ENCODE results near the gene PIP. TPM values are rescaled to one million over a fixed set of nuclear protein-coding genes. Genes with fewer than 3 reads are reported as not detected.

The PIP gene
- total and polyA plus RNA-seq, 9 of the 15 experiments (the other 6 are each of a cell fraction or from before 2014, with no cell fraction given): not detected

DNA sequence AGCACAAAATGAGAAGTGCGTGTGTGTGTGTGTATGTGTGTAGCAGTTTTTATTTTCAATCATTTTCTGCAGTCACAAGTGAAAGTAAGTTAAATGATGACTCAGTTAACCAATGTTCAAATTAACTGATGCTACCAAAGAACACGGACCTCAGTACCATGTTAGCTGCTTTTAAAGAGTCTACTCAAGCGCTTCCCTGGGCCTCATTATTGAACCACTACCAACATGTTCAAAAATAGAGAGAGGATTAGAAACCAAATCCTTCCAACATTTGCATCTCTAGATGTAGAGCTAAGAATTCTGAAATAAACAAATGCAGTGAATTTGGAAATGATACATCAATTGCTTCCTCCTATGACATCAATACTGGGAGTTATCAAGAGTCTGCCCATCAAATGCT lies 51.1 kb downstream of the PIP start, which contains the start of gene TAS2R39:
Gene TAS2R39 (plus strand): TSS at position 396 of the 400 bp plus-strand sequence. CDS start 0 bp downstream, at position 396.
- ChIA-PET CTCF (ENCODE audit: low intra/inter-chr PET ratio) (no interaction called here), POLR2A (interaction anchor here (0.5 kb wide), 1 partner anchor 57 kb away, joined by 3 read pairs; no protein-coding TSS in a partner anchor)
- no peaks in the 10 kb centered on the region for H3K9me3 ChIP-seq (replicated peaks; ENCODE audit: control insufficient read depth, insufficient read depth, low read depth, low read length)
- in situ Hi-C loops (cut with MboI): no loop called here
- no peaks in the 10 kb centered on the region for H3K9me1 ChIP-seq (ENCODE audit: control insufficient read depth, insufficient read depth, low read length)
- H3K27ac ChIP-seq (ENCODE audit: extremely low read depth, low read depth, low read length): no peak within 1 kb of the TSS
- intact Hi-C loops (cut with micrococcal nuclease): no loop called here
- BruUV-seq (replicated peaks): no TSS peak
- WGBS (ENCODE audit: insufficient coverage, low coverage, missing lambda C conversion rate): 1% methylated on average over 3 of the region's 3 CpGs
- H3K79me2 ChIP-seq (ENCODE audit: control insufficient read depth, insufficient read depth, low read length): no peaks in the 10 kb centered on the region
- no peaks in the 10 kb centered on the region for H3K4me1 ChIP-seq (replicated peaks in 1 of 2; ENCODE audit: control insufficient read depth in 2 of 2, insufficient read depth in 2 of 2, low read length in 2 of 2)
- ATAC-seq (no peak), FAIRE-seq (no peak), DNase-seq (ENCODE audit: extremely low read depth in 1 of 4, low spot score in 3 of 4) (no peak)
- H3K4me3 ChIP-seq: no peak within 1 kb of the TSS
- no peak within 1 kb of the TSS for H2AFZ ChIP-seq (ENCODE audit: low read depth, low read length)
- peaks cover 0 to 5% of the 10 kb centered on the region in 2 experiments; a peak in 1 of 5 replicates for H3K27me3 ChIP-seq (ENCODE audit: control insufficient read depth in 2 of 2, insufficient read depth in 2 of 2, low read length in 2 of 2)
- no peaks in the 10 kb centered on the region for H3K36me3 ChIP-seq (ENCODE audit: control insufficient read depth, insufficient read depth, low read length)
- no peak within 1 kb of the TSS for H3K4me2 ChIP-seq (ENCODE audit: insufficient read depth, low read length)
- no peak for TF ChIP-seq NONO (IDR thresholded peaks at IDR 0.05; ENCODE audit: low read depth in 2 of 2, low read length in 1 of 2)
- TF ChIP-seq ZNF316 (IDR thresholded peaks at IDR 0.05): 0 out of 2 replicates have a peak, but pooled peaks have one; percentile 8
- no peaks in the 10 kb centered on the region for H4K20me1 ChIP-seq (replicated peaks; ENCODE audit: control insufficient read depth, insufficient read depth, low read length)
- no peak within 1 kb of the TSS for H3K9ac ChIP-seq (ENCODE audit: insufficient read depth in 1 of 2, low read depth in 2 of 2, low read length in 2 of 2)

DNA sequence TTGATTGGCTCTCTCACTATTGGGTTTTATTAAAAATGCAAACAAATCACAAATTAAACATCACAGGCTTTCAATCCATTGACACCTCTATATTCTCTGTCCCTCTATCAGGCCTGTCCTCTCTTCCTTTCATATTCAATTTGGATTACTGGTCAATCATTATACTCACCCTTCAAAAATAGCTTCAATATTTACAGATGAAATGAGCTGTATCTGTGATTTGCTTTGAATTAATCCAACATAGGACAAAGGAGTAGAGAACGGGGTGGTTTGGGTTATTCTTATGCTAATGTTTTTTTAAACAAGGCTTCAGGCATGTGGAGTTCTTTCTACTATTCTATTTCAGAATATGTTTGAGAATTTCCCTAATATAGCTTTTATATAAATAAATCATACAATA lies 53.7 kb downstream of the PIP start:
- Histone ChIP-seq H4K20me1 (replicated peaks; ENCODE audit: control insufficient read depth, insufficient read depth, low read length) (no peaks in the 10 kb centered on the region), H3K4me1 (replicated peaks in 1 of 2; ENCODE audit: control insufficient read depth in 2 of 2, insufficient read depth in 2 of 2, low read length in 2 of 2) (no peaks in the 10 kb centered on the region), H3K9me1 (ENCODE audit: control insufficient read depth, insufficient read depth, low read length) (no peaks in the 10 kb centered on the region), H2AFZ (ENCODE audit: low read depth, low read length) (no peak overlapping the region), H3K4me3 (no peak overlapping the region), H3K4me2 (ENCODE audit: insufficient read depth, low read length) (no peak overlapping the region), H3K27ac (ENCODE audit: extremely low read depth, low read depth, low read length) (no peak overlapping the region), H3K9me3 (replicated peaks; ENCODE audit: control insufficient read depth, insufficient read depth, low read depth, low read length) (no peaks in the 10 kb centered on the region), H3K36me3 (ENCODE audit: control insufficient read depth, insufficient read depth, low read length) (no peaks in the 10 kb centered on the region), H3K9ac (ENCODE audit: insufficient read depth in 1 of 2, low read depth in 2 of 2, low read length in 2 of 2) (no peak overlapping the region), H3K27me3 (ENCODE audit: control insufficient read depth in 2 of 2, insufficient read depth in 2 of 2, low read length in 2 of 2) (peaks cover 0 to 11% of the 10 kb centered on the region in 2 experiments; a peak in 2 of 5 replicates), H3K79me2 (ENCODE audit: control insufficient read depth, insufficient read depth, low read length) (no peaks in the 10 kb centered on the region)
- no peak for TF ChIP-seq ERF (CRISPR knock-in tag; IDR thresholded peaks at IDR 0.05)
- ATAC-seq: no peak
- in situ Hi-C loops (cut with MboI) (no loop called here), intact Hi-C loops (cut with micrococcal nuclease) (no loop called here)
- FAIRE-seq: no peak
- 0% methylated on average over 1 of the region's 1 CpG for WGBS (ENCODE audit: insufficient coverage, low coverage, missing lambda C conversion rate)
- CTCF ChIA-PET (ENCODE audit: low intra/inter-chr PET ratio): no interaction called here
- POLR2A ChIA-PET: no interaction called here
- DNase-seq (ENCODE audit: extremely low read depth in 1 of 4, low spot score in 3 of 4): no peak
- no TSS peak for BruUV-seq (replicated peaks)
